ENCODE measurements around the gene NDC80.
"Not testable (repeated sequence)": the region's sequence is repeated elsewhere in the genome, so short reads cannot be mapped to it uniquely, and the experiment has no call there.

The NDC80 gene

DNA sequence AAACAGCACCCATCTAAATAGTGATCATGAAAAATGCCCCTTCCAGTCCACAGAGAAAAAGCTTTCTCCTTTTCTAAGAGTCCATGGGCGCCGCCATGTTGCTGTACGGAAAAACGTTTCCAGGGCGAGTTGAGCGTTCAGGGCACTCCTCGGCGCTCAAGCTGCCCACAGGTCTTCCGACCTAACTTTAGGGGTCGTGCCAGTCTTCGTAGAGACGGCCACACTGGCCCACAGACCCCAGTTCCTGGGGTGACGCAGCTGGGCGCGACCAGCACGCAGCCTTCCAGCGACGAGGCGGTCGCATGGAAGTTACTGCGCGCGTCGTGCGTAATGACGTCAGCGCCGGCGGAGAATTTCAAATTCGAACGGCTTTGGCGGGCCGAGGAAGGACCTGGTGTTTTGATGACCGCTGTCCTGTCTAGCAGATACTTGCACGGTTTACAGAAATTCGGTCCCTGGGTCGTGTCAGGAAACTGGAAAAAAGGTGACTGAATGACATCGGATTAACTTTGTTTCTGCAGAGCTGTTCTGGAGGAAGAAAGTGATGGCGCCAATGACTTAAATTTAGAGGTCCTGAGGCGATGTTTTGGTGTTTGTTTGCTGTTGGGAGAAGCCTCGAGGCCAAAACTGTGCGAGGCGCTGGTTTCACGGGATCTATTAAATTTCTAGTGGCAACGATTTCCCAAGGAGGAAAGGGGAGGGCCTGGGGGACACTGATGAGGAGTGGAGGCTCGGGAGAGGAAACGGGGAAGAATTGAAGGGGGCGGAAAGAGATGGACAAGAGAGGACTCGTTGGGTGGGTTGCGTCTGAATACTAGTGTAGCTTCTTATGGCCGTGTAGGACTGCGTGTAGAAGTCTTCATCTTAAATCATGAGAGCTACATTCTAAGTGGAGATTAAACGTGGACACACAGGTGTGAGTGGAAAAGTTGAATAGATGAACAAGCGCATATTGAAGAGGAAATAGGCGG, at the start of gene NDC80, which contains the start of gene METTL4:
Gene NDC80, plus strand, starts transcription at position 358 of the 971 bp plus-strand sequence. CDS start 1,429 bp downstream, outside the sequence.
Gene METTL4, minus strand, starts transcription at position 306 of the 971 bp plus-strand sequence. CDS start 4,289 bp downstream, outside the sequence.
- FAIRE-seq: peak; percentile 92

DNA sequence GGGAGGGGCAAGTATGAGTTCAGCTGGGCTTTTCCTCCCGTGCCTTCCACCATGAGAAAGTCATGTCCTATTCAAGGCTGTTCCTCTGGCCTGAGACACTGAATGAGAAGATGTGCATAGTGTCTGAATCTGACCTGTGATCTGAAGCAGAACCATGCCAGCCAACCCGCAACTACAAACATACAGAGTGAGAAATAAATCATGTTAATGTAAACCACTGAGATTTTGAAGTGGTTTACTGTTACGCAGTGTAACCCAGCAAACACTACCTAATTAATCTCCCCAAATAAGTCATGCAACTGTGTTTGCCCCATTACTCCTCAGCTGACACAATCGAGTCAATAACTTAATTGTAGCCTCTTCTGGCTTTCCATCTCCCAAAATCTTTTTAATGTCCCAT, 49.2 kb upstream of the NDC80 start:
- no peak for FAIRE-seq

DNA sequence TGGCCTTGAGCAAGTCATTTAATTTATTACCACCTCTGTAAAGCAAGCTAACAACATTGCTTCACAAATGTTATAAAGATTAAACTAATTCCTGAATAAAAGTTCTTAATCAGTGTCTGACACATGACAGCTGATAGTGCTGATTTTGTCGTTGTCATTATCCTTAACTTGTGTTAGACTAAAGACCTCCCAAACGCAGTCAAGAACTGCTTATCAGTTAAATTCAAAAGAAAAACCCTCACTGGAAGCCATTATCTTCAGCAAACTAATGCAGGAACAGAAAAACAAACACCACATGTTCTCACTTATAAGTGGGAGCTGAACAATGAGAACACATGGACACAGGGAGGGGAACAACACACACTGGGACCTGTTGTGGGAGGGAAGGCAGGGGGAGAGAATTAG, 46.6 kb upstream of the NDC80 start:
- FAIRE-seq: not testable (repeated sequence)

DNA sequence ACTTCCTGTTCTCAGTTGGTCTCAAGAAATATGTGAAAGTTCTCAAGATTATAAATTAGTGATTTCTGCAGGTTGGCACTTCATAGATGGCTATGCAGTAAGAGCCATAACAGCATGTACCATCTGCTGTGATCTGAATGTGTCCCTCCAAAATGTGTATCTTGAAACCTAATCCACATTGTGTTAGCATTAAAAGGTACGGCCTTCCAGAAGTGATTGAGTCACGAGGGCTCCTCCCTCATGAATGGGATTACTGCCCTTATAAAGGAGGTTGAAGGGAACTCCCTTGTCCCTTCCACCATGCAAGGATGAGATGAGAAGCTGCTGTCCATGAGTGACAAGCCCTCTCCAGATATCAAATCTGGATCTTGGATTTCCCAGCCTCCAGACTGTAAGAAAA, 45.0 kb upstream of the NDC80 start:
- no peak for FAIRE-seq

DNA sequence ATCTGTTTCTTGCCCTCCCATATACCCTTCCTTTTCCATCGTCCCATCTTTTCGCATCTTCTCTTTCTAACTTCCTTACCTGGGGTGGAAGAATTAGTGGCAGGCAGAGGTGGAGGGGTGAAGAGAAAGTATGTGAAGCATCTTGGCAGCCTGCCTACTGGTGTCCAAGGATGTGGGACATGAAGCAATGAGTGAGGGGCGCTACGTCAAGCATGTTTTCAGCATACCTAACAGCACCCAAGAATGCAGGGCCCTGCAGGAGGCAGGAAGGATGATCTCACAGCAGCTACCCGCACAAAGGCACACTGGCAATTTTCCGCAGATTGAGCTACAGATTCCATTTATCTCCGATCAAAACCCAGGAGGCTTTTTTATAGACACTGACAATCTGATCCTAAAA, 42.2 kb upstream of the NDC80 start:
- FAIRE-seq: no peak

DNA sequence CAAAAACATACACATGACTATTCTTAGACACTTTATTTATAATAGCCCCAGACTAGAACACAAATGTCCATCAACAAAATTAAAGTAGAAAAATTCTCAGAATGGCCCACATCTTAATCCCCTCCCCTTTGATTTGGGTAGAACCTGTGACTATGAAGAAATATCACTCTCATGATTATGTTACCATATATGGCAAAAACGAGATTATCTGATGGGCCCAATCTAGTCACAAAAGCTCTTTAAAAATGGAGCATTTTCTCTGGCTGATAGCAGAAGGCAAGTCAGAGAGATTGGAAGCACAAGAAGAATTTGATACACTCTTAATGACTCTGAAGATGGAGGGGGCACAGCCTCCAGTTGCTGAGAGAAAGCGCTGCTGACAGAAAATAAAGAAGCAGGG, 39.6 kb upstream of the NDC80 start:
- no peak for FAIRE-seq

DNA sequence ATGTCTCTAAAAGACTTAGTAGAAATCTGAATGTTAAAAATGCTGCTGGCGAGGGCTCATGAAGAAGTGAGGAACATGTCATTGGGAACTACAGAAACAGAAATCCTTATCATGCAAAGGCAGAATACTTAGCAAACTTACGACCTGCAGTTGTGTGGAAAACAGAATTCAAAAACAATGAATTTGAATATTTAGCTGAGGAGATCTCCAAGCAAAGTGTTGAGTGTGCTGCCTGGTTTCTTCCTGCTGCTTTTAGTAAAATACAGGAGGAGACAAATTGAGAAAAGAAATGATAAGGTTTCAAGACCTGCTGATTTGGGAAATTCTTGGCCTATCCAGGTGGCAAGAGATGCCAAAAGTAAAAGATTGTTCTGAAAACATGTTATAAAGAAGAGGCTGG, 38.6 kb upstream of the NDC80 start:
- no peak for FAIRE-seq

DNA sequence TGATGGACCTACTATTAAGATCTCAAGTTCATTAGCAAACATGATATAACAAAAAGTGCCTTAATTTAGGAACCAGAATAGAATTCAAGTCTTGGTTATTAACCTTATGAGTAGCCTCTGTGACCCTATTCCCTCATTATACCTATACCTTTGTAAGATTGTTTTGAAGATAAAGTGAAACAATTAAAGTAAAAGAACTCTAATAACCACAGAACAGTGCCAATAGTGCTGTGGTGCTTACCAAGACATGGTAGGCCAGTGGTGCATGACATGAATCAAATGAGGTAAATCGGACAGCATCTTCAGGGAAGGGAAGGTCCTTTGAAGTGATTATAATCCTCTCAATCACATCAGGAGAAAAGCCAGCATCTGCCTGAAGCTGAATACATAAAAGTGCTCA, 36.5 kb upstream of the NDC80 start:
- FAIRE-seq: no peak

DNA sequence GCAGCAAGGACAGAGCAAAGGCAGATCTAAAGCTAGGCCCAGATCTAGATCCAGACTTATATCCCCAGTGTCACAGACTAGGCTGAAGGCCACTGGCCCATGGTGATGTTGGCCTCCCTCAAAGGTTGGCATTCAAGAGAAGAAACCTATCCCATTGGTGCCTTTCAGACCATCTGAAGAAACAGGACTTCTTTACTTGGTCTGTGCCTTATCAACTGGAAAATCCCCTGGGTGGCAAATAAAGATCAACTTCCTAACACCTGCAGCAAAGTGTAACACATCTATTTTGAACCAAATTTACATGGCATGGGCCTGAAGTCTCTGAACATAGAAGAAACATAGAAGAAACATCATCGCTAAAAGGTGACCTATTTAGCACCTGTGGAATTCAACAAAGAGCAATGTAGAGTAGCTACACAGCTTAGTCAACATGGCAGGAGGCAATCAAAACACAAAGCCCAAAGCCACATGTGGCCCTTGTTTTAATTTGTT, 35.9 kb upstream of the NDC80 start:
- FAIRE-seq: no peak

DNA sequence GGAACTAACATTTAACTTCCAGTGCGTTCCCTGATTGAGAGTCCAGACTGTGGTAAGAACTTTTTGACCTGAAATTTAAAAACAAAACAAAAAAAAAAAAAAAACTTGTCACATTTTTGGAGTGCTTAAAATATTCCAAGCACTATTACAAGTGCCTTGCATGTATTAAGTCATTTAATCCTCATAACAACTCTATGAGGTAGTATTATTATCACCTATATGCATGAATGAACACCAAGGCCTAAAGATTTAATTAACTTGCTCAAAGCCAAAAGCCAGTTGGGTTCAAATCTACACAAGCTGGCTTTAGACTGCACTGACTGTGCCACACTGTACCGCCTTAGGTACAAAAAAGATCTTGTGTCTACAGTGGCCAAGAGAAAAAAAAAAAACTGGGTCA, 35.3 kb upstream of the NDC80 start:
- no peak for FAIRE-seq

DNA sequence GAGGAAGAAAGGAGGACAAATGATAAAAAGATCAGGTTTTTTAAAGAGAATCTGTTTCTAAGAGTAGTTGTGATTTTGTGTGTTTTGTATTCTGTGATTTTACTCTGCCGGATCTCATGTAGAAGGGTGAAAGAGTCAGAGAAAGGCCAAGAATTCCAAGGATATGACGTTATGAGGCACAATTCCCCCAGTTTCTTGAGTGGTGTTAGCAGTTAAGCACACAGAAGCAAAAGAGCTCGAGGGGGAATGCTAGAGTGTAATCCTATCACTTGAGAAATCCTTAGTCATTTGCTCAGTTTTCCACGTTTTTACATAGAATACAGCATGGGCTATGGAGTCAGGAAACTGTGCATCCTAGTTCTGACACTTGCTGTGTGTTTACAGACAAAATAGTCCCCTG, 34.9 kb upstream of the NDC80 start:
- no peak for FAIRE-seq

DNA sequence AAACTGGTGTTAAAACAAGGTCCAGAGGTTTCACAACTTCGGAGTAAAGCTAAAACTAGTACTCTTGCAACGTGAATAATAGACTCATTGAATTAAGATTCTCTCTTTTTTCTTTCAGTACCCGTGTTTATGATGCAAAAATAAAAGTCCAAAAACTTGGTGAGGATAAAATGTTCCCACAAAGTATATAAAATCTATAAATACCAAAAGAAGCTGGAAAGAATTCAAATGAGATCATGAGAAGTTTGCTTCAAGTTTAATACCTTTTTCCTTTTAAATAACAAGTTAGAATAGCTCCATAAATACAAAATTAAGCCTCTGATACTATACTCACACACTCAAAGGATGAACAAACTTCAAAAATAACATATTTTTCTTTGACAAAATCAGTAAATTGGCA, 34.1 kb upstream of the NDC80 start:
- no peak for FAIRE-seq

DNA sequence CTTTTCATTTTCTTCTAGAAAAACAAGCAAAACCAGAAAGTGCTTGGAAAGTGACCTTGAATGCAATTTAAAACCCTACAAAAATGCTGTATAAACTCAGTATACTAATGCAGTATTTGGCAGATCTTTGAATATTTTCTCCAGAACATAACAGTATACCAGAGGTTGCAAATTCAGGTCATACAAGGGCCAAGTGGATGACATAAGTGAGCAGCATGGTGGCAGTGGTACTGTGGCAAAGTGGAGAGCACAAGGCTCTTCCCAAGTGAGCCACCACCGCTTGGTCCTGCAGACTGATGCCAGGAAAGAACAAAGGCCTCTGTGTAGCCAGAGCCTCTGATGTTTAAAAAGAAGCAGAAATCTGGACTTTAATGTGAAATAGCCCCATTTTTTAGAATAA, 33.1 kb upstream of the NDC80 start:
- no peak for FAIRE-seq

DNA sequence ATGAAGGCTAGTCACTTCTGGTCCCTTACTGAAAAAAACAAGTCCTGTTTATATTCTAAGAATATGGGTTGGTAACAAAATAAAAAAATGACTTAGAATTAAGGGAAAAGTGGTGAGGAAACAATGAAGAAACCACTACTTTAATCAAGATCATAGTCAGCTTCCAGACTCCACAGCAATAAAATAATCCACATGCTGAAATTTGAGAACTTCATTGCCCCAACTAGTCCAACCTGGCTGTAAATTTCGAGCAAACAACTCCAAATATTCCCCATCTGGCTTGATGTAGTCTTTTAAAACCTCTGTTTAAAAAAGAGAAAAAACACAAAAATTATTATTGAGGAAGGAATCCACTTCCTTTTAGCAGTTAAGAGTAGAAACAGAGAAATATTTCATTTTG, 32.5 kb upstream of the NDC80 start:
- FAIRE-seq: no peak

DNA sequence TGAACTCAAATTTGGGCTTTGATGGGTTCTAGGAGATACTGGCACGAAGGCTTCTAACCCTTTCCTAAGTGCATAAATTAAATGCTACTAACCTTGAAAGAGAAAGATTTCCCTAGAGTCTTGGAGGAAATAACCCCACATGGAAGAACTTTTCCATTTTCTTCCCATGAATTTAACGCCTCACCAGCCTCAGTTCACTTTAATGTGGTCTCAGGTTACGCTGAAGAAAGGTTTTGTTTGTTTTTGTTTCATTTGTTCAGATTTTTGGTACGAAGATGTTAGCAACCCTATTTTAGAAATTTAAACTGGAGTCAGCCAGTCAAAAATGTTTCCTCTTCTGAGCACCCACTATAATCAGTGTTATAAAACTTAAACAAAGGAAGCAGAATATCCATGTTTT, 30.8 kb upstream of the NDC80 start:
- no peak for FAIRE-seq

DNA sequence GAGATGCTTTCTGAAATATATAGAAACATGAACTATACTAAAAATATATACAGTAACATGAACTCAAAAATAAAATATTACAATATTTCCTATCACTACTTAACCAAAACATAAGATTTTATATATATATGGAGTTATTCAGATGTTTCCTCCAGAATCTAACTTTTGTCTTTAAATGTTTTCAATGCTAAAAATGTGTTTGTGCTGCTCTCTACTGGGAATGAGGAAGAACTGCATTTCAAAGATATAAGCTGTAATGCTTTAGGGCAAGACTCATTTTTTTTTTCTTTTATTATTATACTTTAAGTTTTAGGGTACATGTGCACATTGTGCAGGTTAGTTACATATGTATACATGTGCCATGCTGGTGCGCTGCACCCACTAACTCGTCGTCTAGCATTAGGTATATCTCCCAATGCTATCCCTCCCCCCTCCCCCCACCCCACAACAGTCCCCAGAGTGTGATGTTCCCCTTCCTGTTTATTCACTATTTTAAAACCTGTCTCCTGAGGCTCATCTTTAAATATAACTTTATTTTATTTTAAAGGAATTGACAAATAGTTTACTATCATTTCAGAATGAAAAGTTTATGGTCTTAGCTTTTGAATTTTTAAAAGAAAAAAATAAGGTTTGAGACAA, 29.3 kb upstream of the NDC80 start:
- peak; percentile 98 for FAIRE-seq

DNA sequence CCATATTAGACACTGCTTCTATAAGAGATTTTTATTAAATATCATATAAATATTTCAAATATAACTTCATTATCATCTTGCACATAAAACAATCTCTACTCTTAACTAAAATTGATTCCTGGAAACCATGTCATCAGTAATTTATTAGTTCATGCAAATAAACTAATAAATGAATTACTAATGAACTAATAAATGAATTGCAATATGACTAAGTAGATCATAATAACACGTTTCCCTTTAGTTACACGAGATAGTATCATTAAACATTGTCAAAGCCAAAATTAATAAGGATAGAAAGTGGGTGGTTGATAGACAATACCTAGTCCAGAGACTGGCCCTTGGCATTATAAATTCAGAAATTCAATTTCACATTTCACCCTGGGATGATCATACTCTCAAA, 26.2 kb upstream of the NDC80 start:
- no peak for FAIRE-seq

DNA sequence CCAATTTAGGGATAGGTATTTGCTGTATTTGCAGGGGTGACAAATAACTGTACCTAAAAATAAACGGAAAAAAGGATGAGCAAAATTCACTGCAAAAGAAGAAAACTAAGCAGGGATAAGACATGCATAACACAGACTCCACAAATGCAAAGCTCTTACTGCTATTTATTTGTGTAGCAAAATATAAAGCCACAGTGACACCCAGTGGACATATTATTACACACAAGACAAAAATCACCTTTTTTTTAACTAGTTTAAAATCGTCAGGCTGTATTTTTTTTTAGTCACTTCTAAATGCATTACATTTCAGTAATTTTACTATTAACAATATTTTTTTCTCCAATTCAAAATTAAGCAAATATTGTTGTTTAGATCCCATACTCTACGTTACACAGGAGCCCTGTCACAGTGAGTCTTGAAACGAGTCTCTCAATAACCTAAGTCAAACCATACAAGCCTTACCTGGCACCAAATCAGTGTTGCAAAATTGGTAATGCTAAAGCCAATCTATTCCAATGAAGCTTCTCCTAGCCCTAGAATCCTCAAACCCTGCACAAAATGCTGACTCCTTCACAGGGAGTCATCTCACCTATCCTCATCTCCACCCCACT, 23.8 kb upstream of the NDC80 start:
- peak; percentile 96 for FAIRE-seq

DNA sequence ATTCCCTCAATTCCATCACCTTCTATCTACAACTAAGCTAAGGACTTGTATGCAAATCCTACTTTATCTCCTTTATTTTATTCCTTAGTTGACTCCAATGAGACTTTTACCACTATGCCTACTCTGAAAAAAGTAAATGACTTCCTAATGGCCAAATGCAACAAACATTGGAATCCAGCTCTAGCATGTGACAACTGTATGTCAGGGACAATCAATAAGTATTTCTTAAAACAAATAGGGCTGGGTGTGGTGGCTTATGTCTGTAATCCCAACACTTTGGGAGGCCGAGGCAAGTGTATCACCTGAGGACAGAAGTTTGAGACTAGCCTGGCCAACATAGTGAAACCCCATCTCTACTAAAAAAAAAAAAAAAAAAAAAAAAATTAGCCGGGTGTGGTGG, 21.9 kb upstream of the NDC80 start:
- no peak for FAIRE-seq

DNA sequence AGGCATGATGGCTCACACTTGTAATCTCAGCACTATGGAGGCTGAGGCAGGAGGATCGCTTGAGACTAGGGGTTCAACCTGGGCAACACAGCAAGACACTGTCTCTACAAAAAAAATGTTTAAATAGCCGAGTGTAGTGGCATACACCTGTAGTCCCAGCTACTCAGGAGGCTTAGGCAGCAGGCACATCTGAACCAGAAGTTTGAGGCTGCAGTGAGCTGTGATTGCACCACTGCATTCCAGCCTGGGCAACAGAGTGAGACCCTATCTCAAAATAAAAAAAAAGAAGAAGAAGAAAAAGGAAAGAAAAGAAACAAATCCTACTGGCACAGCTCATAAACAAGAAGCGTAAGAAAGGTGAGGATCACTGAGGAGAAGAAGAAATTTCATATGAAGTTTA, 19.9 kb upstream of the NDC80 start:
- no peak for FAIRE-seq

DNA sequence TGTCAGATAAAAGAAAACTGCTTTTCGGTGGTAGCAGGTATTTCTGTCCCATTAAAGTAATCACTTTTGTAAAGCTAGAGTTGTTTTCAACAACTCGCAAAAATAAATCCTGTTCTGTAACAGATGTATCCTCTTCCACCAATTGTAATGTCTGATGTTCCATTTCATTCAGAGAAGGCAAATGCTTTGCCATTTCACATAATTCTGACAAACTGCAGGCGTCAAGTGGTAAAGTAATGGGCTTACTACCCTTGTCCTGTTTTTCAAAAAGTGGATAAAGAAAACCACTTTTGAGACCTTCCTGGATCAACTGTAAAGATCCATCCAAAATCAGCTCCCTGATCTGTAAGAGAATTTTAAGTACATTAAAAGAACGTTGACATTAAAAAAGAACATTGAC, 16.7 kb upstream of the NDC80 start:
- FAIRE-seq: no peak

DNA sequence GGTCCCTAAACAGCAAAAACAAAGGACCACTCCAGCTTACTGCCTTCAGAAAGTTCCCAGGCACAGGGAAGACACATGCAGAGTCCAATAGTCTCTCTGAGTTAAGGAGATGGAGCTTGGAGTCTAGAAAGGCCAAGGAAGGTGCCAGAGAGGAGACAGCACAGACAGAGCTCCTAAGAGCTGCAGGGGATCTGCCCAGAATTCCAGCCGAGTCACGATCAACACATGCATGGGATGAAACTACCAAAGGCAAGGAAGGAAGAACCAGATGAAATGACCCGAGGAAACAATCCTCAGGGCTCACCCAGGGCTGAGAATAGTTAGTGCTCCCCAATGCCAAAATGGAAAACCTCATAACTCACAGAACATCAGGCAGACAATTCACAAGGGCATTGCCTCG, 15.5 kb upstream of the NDC80 start:
- no peak for FAIRE-seq

DNA sequence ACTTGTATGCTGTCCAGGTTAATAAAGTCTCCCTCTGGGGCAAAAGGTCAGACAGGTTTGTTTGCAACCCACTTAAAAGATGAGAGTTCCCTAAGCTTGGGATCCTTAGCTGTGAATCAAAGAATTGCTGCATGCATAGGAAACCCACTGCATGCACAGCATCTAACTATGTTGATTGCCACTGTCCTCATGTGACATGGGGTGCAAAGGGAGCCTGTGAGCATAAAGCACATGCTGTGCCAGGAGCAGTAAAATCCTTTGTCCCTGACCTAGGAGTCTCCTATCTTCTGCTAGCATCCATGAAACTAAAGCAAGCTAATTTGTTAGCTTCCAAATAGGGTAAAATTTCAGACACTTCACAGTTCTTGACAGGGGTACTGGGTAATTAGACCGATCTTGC, 13.8 kb upstream of the NDC80 start:
- FAIRE-seq: no peak

DNA sequence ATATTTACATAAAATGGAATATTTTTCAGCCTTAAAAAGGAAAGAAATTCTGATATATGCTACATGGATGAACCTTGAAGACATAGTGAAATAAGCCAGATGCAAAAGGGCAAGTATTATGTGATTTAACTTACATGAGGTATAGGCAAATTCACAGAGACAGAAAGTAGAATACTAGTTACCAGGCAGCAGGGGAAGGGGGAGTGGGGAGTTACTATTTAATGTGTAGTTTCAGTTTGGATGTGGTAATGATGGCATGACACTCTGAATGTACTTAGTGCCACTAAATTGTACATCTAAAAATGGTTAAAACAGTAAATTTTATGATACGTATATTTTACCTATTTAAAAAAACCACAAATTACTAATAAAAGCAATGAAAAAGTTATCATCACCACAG, 12.1 kb upstream of the NDC80 start:
- peak; percentile 3 for FAIRE-seq

Data from G401.6 (cell line).